ENCODE data around the gene CD200R1.

Gene CD200R1, protein sequence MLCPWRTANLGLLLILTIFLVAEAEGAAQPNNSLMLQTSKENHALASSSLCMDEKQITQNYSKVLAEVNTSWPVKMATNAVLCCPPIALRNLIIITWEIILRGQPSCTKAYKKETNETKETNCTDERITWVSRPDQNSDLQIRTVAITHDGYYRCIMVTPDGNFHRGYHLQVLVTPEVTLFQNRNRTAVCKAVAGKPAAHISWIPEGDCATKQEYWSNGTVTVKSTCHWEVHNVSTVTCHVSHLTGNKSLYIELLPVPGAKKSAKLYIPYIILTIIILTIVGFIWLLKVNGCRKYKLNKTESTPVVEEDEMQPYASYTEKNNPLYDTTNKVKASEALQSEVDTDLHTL

DNA sequence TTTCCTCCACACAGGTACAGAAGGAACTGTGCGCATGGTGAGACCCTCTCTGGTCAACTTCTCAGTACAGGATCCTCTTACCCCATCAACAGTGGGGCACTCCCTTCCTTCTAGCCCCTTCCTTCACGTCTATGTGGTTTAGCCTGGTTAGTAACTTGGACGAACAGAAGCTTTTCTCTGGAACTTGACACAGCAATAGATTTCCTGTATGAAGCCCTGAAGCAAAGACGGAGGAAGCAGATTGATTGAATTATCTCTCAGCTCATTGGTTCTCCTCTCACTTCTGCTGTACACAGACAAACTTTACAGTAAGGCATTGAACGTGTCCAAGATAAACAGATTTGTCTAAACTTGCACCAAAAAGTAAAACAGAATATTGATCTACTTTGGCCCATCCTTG is at the start of gene CD200R1:
CD200R1 (minus strand) TSS at position 210 of the 400 bp plus-strand sequence. CDS start 246 bp downstream, outside the sequence.
- no peak for DNase-seq

DNA sequence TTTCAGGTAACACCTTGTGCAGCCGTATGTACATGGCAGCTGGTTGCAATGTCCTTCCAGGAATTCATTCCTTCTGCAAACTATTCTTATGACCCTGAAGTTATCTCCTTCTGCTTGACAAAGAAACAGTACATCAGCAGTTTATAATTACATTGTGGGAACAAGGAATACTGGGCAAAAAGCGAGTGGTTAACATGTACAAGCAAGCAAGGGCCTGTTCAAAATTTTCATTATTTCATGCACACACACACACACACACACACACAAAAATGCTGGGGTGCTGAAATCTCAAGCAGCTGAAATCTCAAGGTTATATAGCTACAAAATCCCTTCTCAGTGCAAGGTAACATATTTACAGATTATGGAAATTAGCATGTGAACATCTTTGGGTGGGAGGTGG is 46.6 kb upstream of the CD200R1 start:
- no peak for DNase-seq

DNA sequence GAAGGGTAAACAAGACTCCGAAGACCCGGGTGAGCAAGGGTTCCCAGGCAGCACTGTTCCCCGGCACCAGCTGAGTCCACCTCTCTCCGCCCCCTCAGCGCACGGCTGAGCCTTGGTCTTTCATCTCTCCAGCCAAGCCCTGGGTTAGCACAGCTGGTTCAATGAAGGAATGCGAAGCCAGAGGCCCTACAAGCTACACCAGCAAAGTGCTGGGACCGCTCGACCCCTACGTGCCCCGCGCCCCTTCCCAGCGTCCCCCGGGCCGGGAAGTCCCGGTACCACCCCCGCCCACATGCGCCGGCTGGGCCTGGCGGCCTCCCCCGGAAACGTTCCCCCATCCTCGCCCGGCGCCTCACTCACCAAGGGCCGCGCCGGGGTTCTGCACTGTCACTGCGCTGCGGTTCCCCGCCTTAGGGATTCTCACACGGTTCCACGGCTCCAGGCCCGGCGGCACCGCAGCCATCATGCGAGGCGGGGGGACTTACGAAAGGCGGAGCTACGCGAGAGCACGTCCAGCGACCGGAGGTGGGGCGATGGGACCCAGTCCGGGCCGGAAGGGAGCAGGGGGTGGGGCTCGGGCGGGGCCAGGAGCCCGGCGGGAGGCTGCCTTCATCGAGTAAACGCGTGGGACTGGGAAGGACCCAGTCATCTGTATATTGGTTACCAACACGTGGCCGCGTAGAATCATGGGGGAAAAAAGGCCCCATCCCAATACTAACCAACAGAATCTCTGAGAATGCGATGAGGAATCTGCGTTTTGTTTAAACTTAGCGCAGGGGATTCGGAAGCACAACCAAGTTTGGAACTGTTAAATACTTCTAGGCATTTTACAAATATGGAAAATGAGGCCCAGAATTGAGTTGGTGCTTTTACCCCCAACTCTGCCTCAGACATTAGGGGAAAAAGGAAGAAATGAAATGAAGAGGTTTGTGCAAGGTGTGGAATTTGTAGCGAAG is 44.6 kb upstream of the CD200R1 start:
- DNase-seq, result peak; percentile 26 to 58

DNA sequence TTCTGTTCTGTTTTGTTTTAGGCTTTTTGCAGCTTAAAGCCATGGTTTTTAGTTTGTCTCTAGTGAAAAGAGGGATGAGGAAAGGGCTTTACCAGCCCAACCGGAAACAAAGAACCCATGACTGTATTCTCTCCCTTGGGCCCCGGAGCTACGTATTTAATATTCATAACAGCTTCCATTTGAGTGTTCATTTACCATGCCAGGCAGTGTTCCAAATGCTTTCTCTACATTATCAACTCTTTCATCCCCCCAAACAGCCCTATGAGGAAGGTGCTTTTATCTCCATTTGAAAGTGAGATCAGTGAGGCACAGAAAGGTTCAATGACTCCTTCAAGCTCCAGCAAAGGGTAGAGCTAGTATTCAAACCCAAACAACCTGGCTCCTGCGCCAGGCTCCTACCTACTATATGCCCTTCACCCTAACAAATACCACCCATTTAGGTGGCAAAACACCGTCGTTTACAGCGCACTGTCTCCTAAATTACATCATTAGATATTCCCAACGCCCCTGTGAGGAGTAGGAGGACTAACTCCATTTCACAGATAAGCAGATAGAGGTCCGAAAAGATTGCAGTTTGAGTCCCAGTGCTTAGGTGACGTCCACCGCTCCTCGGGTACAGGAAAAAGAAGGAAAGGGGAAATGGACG is 43.8 kb upstream of the CD200R1 start:
- no peak for DNase-seq

DNA sequence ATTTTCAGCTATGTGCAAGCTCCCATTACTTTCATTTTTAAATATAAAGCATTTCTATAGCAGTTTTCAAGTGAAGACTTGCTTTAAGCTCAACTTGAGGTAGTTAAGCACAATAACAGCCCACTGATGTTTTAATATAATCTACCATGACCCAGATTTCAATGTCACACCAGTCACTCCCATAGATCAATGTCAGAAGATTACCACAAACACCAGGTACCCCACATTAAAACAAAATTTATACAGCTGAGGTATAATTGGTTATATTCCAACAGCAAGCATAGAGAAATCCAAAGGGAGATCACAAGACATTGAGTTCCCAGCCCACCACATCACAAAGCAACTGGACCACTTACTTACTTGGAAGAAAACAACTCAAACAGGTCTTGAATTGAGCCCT is 38.7 kb upstream of the CD200R1 start:
- DNase-seq, result no peak

DNA sequence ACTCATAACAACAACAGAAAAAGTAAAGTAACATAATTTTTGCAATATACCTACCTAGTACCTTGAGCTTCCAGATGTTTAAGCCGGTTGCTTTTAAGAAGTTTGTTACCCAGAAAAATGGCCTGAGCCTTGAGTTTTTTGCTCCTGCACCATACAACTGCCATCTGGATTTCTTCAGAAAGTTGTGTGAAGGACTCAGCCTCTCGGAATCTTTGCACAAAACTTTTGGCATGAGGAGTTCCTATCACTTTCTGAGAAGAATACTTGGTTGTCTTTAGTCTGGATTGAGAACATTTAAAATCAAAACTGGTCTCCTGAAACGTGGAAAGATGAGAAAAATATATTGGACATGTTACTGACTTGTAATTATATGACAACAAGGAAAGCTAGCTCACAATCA is 33.2 kb upstream of the CD200R1 start:
- no peak for DNase-seq

DNA sequence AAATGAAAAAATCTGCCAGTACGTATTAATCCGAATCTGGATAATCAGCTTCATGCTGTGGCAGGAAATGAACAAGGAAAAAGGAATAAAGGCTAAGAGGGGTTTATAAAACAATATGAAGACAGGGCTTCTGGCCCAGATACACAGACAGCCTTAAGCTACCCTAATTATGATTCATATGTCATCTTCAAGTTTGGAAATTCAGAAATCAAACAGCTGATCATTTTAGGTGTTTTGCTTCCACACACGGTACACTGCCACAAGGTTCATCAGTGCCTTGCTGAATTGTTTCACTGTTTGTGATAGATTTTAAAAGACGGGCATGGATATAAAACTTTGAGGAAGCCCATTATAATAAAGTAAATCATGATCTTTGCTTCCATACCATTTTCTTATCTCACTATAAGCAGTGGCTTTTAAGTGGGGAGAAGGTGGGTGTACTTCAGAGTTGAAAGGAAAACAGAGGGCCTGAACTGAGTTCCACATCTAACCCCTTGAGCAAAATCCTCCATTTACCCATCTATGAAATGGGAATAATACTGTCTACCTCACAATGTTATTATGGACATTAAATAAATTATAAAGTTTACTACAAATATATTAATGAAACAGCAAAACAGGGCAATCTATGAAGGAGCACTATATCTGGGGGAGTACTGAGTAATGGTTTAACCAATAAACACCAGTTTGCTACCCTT is 31.6 kb upstream of the CD200R1 start:
- DNase-seq, result no peak

DNA sequence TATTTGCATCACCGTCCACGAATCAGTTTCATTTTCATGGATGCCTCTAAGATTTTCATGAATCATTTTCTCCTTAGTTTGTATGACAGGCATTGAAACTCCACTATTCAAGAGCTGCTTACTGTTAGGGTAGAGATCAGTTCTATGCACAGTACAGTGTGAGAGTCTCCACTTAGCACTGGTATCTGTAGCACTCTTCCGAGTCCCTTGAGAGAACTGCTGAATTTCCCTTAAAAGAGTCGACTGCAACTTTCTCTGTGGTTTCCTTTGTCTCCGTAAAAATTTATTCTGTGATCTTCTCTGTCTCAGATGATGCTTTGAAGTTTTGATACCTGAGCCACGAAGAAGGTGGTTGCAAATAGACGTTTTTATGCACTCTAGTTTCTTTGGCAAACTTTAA is 30.7 kb upstream of the CD200R1 start:
- no peak for DNase-seq

DNA sequence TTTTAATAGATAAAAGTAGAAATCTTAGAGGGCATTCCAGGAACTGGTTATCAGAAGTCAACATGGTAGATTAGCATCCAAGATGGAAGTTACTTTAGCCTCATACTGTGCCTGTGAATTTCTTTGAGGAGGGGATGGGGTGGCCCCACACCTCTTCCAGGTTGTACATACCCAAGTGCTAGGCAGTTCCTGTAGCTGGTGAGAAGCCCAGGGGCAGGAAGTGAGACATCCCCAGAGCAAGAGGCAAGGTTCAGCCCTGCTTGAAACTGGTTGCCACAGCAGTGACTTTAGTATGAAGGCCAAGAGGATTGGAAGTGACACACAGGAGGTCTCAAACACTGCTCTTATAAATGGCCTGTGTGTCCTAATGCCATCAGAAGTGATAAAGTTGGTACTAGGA is 27.8 kb upstream of the CD200R1 start:
- DNase-seq, result no peak

DNA sequence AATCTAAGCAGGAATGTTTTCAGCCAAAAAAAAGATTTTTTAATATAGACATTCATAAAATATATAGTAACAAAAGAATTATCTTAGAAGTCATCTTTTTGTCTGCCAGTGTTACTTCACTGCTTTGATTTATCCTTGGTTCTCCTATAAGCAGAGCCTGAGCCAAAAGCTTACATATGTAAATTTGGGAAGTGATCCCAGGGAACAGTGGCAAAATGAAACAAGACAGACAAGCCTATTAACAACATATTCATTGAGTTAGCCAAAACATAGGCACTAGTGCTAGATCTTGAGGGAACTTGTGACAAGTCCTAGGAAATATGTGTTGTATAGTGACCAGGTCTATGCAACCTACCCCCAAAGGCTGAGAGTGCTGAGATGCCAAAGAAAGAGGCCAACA is 27.1 kb upstream of the CD200R1 start:
- no peak for DNase-seq

DNA sequence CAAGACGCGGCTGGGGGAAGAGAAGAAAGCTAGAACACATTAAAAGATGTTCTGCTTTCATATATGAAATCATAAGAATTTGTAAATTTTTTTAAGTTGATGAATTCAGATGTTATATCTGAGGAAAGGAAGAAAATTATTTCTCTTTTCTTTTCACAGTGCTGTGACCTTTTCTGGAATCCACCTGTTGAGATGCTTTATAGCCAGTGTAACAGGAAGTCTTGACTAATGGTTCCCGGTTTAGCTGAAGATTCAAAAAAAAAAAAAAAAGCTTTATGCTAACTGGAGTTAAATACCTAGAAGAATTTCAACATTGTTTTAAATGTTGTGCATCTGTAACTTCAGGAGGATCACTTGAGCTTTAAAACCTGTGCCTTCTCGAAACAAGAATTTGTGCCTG is 25.8 kb upstream of the CD200R1 start:
- DNase-seq, result no peak

DNA sequence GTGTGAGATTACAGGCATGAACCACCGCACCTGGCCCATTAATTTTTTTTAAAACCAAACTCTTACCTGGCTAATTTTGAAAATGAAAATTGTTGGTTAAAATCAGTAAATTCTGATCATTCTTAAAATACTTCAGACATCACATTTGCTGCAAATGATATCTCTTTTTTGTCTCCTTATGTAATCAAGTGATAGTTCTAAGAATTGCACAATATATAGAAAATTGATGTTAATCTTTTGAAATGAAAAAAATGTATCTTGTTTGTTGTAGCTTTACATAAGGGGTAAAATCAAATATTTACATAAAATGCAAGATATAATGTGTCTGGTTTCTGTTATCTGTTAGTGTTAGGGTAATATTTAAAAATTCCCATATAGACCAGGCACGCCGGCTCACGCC is 20.9 kb upstream of the CD200R1 start:
- no peak for DNase-seq

DNA sequence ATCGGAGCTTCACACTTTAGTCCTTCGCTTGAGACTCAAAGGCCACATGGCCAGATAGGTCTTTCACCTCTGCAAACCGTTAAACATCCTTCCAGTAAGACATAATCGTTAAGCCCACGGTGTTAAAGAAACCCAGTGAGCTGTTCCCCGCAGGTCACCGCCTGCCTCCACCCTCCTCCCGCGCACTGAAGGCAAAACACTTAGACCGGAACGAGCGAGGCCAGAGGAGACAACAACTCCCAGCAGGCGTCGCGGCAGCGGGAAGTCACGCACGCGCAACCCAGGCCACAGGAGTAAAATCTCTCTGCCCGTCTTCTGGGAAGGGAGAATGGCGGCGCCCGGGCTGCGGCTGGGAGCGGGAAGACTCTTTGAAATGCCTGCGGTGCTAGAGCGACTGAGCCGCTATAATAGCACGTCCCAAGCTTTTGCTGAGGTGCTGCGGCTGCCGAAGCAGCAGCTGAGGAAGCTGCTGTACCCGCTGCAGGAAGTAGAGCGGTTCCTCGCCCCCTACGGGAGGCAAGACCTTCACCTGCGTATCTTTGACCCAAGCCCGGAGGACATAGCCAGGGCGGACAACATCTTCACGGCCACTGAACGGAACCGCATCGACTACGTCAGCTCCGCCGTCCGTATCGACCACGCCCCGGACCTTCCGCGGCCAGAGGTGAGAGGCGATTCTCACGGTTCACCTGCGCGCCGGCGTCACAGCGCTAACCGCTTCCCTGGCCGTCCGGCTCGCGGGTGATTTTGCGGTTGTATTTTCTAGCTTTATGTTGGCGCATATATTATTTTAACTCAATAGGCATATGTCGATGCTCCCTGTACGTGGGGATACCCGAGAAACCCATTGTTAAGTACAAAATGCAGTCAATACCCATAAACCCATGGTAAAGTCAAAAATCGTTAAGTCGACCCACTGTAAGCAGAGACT is 16.0 kb upstream of the CD200R1 start, which contains the start of gene GTPBP8:
GTPBP8 (plus strand) TSS at position 313 of the 931 bp plus-strand sequence; CDS start at position 329, 16 bp downstream.
- peak; percentile 34 to 76 for DNase-seq

DNA sequence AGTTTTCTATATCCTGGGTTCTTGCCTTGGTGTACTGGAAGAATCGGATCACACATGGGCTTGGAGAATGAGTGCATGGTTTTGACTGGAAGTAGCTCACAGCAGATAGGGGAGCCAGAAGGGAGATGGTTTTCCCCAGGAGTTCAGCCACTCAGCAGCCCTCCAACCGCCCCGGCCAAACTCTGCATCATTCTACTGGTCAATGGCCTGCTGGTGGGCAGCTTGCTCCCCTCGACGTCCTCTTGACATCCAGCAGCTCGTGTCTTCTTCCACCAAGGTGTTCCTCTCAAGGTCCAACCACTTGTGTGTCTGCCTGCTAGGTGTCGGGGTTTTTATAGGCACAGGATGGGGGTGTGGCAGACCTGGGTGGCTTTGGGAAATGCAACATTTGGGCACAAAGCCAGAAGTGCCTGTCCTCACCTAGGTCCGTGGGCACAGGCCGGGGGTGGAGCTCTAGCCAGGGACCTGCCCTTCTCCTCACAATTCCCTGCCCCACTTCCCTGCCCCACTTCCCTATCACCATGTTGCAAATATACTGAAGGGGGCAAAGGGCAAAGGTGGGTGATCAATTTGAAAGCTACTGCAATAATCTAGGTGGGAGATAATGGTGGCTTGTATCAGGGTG is 12.9 kb upstream of the CD200R1 start:
- DNase-seq, result no peak

DNA sequence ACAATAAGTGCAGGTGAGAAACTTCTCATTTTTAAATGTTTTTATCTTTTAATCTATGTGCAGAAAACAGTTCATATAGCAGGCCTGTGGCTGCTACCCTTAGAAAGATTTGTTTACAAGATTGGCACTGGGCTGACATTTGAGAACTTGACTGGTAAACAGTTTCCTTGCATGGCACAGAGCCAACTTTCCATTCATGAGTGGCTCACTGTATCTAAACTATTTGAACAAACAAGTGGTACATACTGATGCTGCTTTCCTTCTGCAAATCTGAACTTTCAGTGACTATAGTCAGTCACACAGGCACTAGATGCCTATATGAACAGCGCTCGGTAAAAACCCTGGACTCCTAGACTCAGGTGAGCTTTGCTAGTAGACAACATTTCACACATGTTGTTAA is 9.6 kb upstream of the CD200R1 start:
- DNase-seq, result no peak

DNA sequence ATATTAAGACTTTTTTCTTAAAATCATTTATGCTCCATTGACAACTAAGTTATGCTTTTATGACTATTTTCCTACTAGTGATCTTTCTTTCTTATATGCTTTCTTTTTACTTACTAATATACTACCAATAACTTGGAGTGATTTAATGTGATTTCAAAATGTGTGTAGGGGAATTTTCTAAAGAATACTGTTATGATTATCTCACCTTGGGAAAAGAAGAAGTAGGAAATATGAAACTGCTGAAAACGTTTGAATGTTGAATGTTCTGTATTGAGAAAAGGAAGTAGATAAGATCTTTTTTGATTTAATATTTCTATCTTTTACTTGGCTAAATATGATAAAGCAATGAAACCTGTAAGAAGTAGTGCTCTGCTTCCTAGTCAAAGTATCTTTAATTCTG is 7.8 kb upstream of the CD200R1 start:
- DNase-seq, result no peak

DNA sequence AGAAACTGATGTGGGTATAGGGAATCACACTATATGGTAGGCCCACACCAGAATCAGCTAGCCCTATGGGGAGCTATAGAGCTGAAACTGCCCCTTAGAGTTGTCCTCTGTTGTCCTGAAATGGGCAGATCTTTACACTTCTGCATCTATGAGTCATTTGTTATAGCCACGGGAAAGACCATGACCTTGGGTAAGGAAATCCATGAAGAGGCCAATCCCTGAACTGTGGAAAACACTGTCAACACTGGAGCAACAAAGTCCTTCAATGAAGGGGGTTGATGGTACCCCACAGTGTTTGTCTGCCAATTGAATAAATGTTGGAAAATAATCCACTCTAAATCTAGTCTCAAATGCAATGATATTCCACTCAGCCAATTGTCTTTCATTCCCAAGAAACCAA is 5.2 kb upstream of the CD200R1 start:
- DNase-seq, result no peak

DNA sequence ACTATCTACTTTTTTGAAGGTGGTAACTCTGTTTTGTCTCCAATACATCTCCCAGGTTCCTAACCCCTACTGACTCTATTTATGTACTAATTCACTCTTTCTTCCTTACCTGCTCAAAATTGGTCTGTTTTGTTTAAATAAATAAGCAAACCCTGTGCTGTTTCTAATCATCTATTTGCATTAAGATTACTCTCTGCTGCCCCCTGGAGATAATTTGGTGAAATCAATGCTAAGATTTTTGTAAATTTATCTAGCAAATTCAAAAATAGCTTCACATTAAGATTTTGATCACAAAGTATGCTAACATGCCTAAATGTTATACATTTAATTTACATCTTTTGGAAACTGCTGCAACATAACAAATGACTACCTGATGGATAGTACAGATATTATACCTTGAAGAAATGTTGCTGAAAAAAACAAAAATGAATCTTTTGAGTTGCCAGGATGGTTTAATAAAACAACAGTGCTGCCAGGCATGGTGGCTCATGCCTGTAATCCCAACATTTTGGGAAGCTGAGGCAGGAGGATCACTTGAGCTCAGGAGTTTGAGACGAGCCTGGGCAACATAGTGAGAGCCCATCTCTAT is 4.4 kb upstream of the CD200R1 start:
- no peak for DNase-seq

DNA sequence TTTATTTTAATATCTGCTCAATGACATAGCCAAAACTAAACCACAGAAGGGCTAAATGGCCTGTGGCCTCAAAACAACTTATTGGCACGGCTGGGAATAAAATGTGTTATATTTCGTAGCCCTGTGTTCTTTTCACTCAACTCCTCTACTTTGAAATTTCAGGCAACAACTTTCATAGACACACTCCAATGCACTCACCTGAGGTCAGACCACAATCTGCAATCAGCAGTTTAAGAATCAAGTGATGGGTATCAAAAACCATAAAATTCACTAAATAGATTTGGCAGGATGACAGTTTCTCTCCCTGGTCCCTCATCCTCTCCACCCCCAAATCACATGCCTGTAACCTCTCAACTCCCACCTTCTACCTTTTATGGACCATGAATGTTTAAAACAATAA is 2.0 kb upstream of the CD200R1 start:
- DNase-seq, result no peak

DNA sequence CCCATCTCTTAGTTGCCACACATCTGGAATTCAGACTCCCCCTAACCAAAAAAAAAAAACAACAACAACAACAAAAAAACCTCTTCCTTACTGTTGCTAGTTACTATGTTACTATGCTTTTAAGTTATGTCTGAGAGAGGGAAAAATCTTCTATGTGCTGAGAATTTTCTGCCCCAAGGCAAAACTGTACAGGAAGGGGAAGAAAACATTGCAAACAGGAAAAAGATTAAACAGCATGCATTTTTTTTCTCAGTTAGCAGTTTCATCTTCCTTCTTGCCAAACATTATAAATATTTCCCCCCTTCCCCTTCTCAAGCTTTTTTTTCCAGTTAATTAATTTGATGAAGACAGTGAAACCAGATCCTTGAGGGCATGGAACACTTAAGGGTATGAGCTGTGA is 1.1 kb upstream of the CD200R1 start:
- no peak for DNase-seq

DNA sequence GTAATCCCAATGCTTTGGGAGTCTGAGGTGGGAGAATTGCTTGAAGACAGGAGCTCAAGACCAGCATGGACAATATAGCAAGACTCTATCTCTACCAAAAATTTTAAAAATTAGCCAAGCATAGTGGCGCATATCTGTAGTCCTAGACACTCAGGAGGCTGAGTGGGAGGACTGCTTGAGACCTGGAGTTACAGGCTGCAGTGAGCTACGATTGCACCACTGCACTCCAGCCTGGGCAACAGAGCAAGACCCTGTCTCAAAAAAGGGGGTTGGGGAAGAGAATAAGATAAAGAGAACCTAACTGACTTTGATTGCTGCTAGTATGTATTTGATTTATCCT is 755 bp downstream of the CD200R1 start:
- DNase-seq, result no peak

Data from cerebellar nuclear complex (tissue), 1 donor.